Peyer's patch (tissue), 4 donors: ENCODE data around the gene OR6S1. TPM values are rescaled to one million over a fixed set of nuclear protein-coding genes. Genes with fewer than 3 reads are reported as not detected.
A peak's percentile ranks its signal among the peaks of the same experiment; 100 is the strongest.

Experiments
- DNase-seq, 3 donors: peaks; one replicate each; pipeline ENCODE4 v3.0.0-alpha.2; 2017 to 2019
- H3K27ac ChIP-seq, 4 donors: fragments of 200-600 bp; sonication (generic); one replicate each; pipeline ENCODE4 v1.5.1; 2016 to 2019
- H3K27me3 ChIP-seq, 2 donors: fragments of 200-600 bp; sonication (generic); one replicate each; pipeline ENCODE4 v1.5.1; 2019
- H3K36me3 ChIP-seq, 3 donors: fragments of 200-600 bp; sonication (generic); one replicate each; pipeline ENCODE4 v1.5.1; 2016 to 2019
- H3K4me1 ChIP-seq, 4 donors: fragments of 200-600 bp; sonication (generic); one replicate each; pipeline ENCODE4 v1.5.1; 2016 to 2019
- H3K4me3 ChIP-seq, 4 donors: fragments of 200-600 bp; sonication (generic); 1 replicate in 3 of 4; 2 replicates in 1 of 4; pipeline ENCODE4 v1.5.1; 2016 to 2019; ENCODE audit warnings: mild to moderate bottlenecking in 1 of 4
- H3K9me3 ChIP-seq, 4 donors: fragments of 200-600 bp; sonication (generic); one replicate each; pipeline ENCODE4 v1.5.1; 2016 to 2019; ENCODE audit warnings: mild to moderate bottlenecking in 1 of 4
- CTCF ChIP-seq, 6 experiments: fragments of 450-650 bp in 4 of 6; fragments of 200-600 bp in 2 of 6; sonication (generic) in 1 of 6; IDR thresholded peaks; one replicate each; pipeline ENCODE4 v1.5.1; 2017 to 2019; ENCODE audit warnings: antibody characterized with exemption in 6 of 6, mild to moderate bottlenecking in 3 of 6, moderate library complexity in 1 of 6
- POLR2A ChIP-seq, 2 donors: fragments of 450-650 bp; IDR thresholded peaks; one replicate each; pipeline ENCODE4 v1.5.1; 2017; ENCODE audit warnings: antibody characterized with exemption in 2 of 2, mild to moderate bottlenecking in 2 of 2, moderate library complexity in 2 of 2
- total RNA-seq, 4 donors: library from RNA; depleted of rRNA; stranded (reverse); fragments of >200 nt; gene quantifications; one replicate each; pipeline ENCODE4 v1.1.0, GENCODE V29; 2016

Gene OR6S1
- total RNA-seq, 4 donors from 2014 or later = not detected

- H3K27me3 ChIP-seq = no peaks in the 10 kb centered on the region
- no peak overlapping the region for H3K27ac ChIP-seq
- TF ChIP-seq CTCF (IDR thresholded peaks at IDR 0.05) = no peak
- TF ChIP-seq POLR2A (IDR thresholded peaks at IDR 0.05) = no peak
- no peaks in the 10 kb centered on the region for H3K9me3 ChIP-seq
- peaks cover 0 to 20% (median 12%) of the 10 kb centered on the region in 4 donors for H3K4me1 ChIP-seq
- DNase-seq = no peak
- H3K36me3 ChIP-seq = no peaks in the 10 kb centered on the region
- no peak overlapping the region for H3K4me3 ChIP-seq
These were observed 14.0 kb downstream of the OR6S1 start for GRCh38 chr14:20627346-20628027.

GRCh38 chr14:20626274-20626673, 15.2 kb downstream of the OR6S1 start:
- DNase-seq = no peak
- Histone ChIP-seq H3K4me1 (peaks cover 0 to 9% (median 9%) of the 10 kb centered on the region in 4 donors), H3K27me3 (no peaks in the 10 kb centered on the region), H3K36me3 (no peaks in the 10 kb centered on the region), H3K9me3 (no peaks in the 10 kb centered on the region), H3K27ac (no peak overlapping the region), H3K4me3 (no peak overlapping the region)
- TF ChIP-seq CTCF (IDR thresholded peaks at IDR 0.05) (no peak), POLR2A (IDR thresholded peaks at IDR 0.05) (no peak)

GRCh38 chr14:20624495-20625070, 16.9 kb downstream of the OR6S1 start:
- peaks cover 0 to 5% (median 0%) of the 10 kb centered on the region in 4 donors for H3K4me1 ChIP-seq
- no peaks in the 10 kb centered on the region for H3K36me3 ChIP-seq
- H3K27me3 ChIP-seq = no peaks in the 10 kb centered on the region
- peak overlapping the region in 3 of 4 donors; percentile 4 to 27 (median 21) for H3K4me3 ChIP-seq
- H3K9me3 ChIP-seq = no peaks in the 10 kb centered on the region
- H3K27ac ChIP-seq = peak overlapping the region in 2 of 4 donors; percentile 8 to 51
- peak; percentile 69 to 91 (median 74) for DNase-seq
- peak in 1 of 2 donors; percentile 23 for TF ChIP-seq POLR2A (IDR thresholded peaks at IDR 0.05)
- no peak for TF ChIP-seq CTCF (IDR thresholded peaks at IDR 0.05)

- H3K27ac ChIP-seq = no peak overlapping the region
- H3K4me1 ChIP-seq = peaks cover 0 to 5% (median 0%) of the 10 kb centered on the region in 4 donors
- no peaks in the 10 kb centered on the region for H3K27me3 ChIP-seq
- no peaks in the 10 kb centered on the region for H3K9me3 ChIP-seq
- H3K4me3 ChIP-seq = no peak overlapping the region
- TF ChIP-seq POLR2A (IDR thresholded peaks at IDR 0.05) = no peak
- TF ChIP-seq CTCF (IDR thresholded peaks at IDR 0.05) = no peak
- no peaks in the 10 kb centered on the region for H3K36me3 ChIP-seq
- no peak for DNase-seq
These were observed 17.7 kb downstream of the OR6S1 start for GRCh38 chr14:20623798-20624197.

GRCh38 chr14:20622816-20623291, 18.6 kb downstream of the OR6S1 start:
- no peaks in the 10 kb centered on the region for H3K36me3 ChIP-seq
- peak overlapping the region in 1 of 4 donors; percentile 4 for H3K4me3 ChIP-seq
- DNase-seq = no peak
- H3K4me1 ChIP-seq = peaks cover 0 to 5% (median 0%) of the 10 kb centered on the region in 4 donors
- H3K9me3 ChIP-seq = no peaks in the 10 kb centered on the region
- TF ChIP-seq POLR2A (IDR thresholded peaks at IDR 0.05) = no peak
- no peak for TF ChIP-seq CTCF (IDR thresholded peaks at IDR 0.05)
- H3K27me3 ChIP-seq = no peaks in the 10 kb centered on the region
- peak overlapping the region in 1 of 4 donors; percentile 43 for H3K27ac ChIP-seq
